Loucy (cell line): ENCODE data around the gene FNDC1.

Source experiments
- H2AFZ ChIP-seq: fragments of 200-600 bp; sonication (generic); 2 replicates; pipeline ENCODE4 v1.6.0; 2016; ENCODE audit warnings: antibody characterized with exemption, mild to moderate bottlenecking, low read length, moderate library complexity
- H3F3A ChIP-seq: fragments of 200-600 bp; 2 replicates; pipeline ENCODE4 v1.6.0; 2016; ENCODE audit warnings: antibody characterized with exemption, low read depth, mild to moderate bottlenecking
- H3K27me3 ChIP-seq: fragments of 200-600 bp; sonication (generic); 2 replicates; pipeline ENCODE4 v1.6.1; 2014; ENCODE audit warnings: low read length, mild to moderate bottlenecking; ENCODE audit not compliant: insufficient read depth, poor library complexity, severe bottlenecking
- H3K36me3 ChIP-seq: fragments of 200-600 bp; sonication (generic); 2 replicates; pipeline ENCODE4 v1.6.1; 2016; ENCODE audit warnings: low read length; ENCODE audit not compliant: insufficient read depth
- H3K4me1 ChIP-seq: fragments of 200-600 bp; sonication (generic); 2 replicates; pipeline ENCODE4 v1.5.1; 2014; ENCODE audit warnings: low read length, mild to moderate bottlenecking; ENCODE audit not compliant: insufficient read depth, poor library complexity, severe bottlenecking
- H3K4me2 ChIP-seq: fragments of 200-600 bp; sonication (generic); 2 replicates; pipeline ENCODE4 v1.6.0; 2014; ENCODE audit warnings: antibody characterized with exemption, low read length, low read depth, mild to moderate bottlenecking; ENCODE audit not compliant: poor library complexity, severe bottlenecking
- H3K4me3 ChIP-seq: fragments of 200-600 bp; sonication (generic); 2 replicates; pipeline ENCODE4 v1.5.1; 2014; ENCODE audit warnings: low read length, mild to moderate bottlenecking, mixed read lengths; ENCODE audit not compliant: poor library complexity, severe bottlenecking
- H3K79me2 ChIP-seq: fragments of 200-600 bp; sonication (generic); 2 replicates; pipeline ENCODE4 v1.6.1; 2014; ENCODE audit warnings: low read length; ENCODE audit not compliant: insufficient read depth
- H3K9ac ChIP-seq: fragments of 200-600 bp; sonication (generic); 2 replicates; pipeline ENCODE4 v1.6.0; 2014; ENCODE audit warnings: mild to moderate bottlenecking, low read depth, low read length, moderate library complexity; ENCODE audit not compliant: poor library complexity, severe bottlenecking
- H3K9me2 ChIP-seq: fragments of 200-600 bp; sonication (generic); replicated peaks from 2 replicates; pipeline ENCODE4 v1.6.1; 2016; ENCODE audit warnings: low read depth, low read length, mixed read lengths
- H3K9me3 ChIP-seq: fragments of 200-600 bp; sonication (generic); 2 replicates; pipeline ENCODE4 v1.6.1; 2014; ENCODE audit warnings: mild to moderate bottlenecking, antibody characterized with exemption, low read length, low read depth; ENCODE audit not compliant: insufficient read depth
- H4K20me1 ChIP-seq: fragments of 200-600 bp; sonication (generic); 2 replicates; pipeline ENCODE4 v1.6.0; 2014; ENCODE audit warnings: antibody characterized with exemption, low read length, mild to moderate bottlenecking; ENCODE audit not compliant: insufficient read depth, poor library complexity, severe bottlenecking
- CTCF ChIP-seq: fragments of 200-600 bp; sonication (generic); conservative IDR thresholded peaks from 2 replicates; pipeline ENCODE4 v1.5.1; 2014; ENCODE audit warnings: mild to moderate bottlenecking, antibody characterized with exemption, low read length
- EZH2phosphoT487 ChIP-seq: fragments of 200-600 bp; IDR thresholded peaks from 2 replicates; pipeline ENCODE4 v1.6.1; 2018; ENCODE audit warnings: antibody characterized with exemption, mild to moderate bottlenecking, moderate library complexity, borderline replicate concordance

Gene FNDC1

GRCh38 chr6:159252955-159253508, 83.8 kb downstream of the FNDC1 start:
- Histone ChIP-seq H3K4me2 (no peak overlapping the region), H3K27me3 (no peaks in the 10 kb centered on the region), H3F3A (no peaks in the 10 kb centered on the region), H3K9me2 (no peaks in the 10 kb centered on the region), H3K36me3 (no peaks in the 10 kb centered on the region), H3K4me3 (no peak overlapping the region), H3K79me2 (no peaks in the 10 kb centered on the region), H3K4me1 (no peaks in the 10 kb centered on the region), H3K9me3 (no peaks in the 10 kb centered on the region), H2AFZ (no peak overlapping the region), H4K20me1 (no peaks in the 10 kb centered on the region), H3K9ac (no peak overlapping the region)
- TF ChIP-seq EZH2phosphoT487: no peak
- TF ChIP-seq CTCF: peak; percentile 73

- Histone ChIP-seq H3K4me3 (no peak overlapping the region), H3K4me2 (no peak overlapping the region), H3K27me3 (no peaks in the 10 kb centered on the region), H2AFZ (no peak overlapping the region), H3K36me3 (no peaks in the 10 kb centered on the region), H4K20me1 (no peaks in the 10 kb centered on the region), H3K79me2 (no peaks in the 10 kb centered on the region), H3F3A (no peaks in the 10 kb centered on the region), H3K9me3 (no peaks in the 10 kb centered on the region), H3K9ac (no peak overlapping the region), H3K9me2 (no peaks in the 10 kb centered on the region), H3K4me1 (no peaks in the 10 kb centered on the region)
- TF ChIP-seq EZH2phosphoT487 (no peak), CTCF (no peak)
These were observed 85.0 kb downstream of the FNDC1 start for GRCh38 chr6:159254186-159254585.

GRCh38 chr6:159255434-159255951, 86.3 kb downstream of the FNDC1 start:
- Histone ChIP-seq H3F3A (no peaks in the 10 kb centered on the region), H3K4me1 (no peaks in the 10 kb centered on the region), H4K20me1 (no peaks in the 10 kb centered on the region), H3K36me3 (no peaks in the 10 kb centered on the region), H3K4me2 (no peak overlapping the region), H2AFZ (no peak overlapping the region), H3K9me3 (no peaks in the 10 kb centered on the region), H3K9me2 (no peaks in the 10 kb centered on the region), H3K9ac (no peak overlapping the region), H3K79me2 (no peaks in the 10 kb centered on the region), H3K4me3 (no peak overlapping the region), H3K27me3 (no peaks in the 10 kb centered on the region)
- TF ChIP-seq CTCF: no peak
- no peak for TF ChIP-seq EZH2phosphoT487
